ENCODE data around the gene GNG14.

Gene GNG14

DNA sequence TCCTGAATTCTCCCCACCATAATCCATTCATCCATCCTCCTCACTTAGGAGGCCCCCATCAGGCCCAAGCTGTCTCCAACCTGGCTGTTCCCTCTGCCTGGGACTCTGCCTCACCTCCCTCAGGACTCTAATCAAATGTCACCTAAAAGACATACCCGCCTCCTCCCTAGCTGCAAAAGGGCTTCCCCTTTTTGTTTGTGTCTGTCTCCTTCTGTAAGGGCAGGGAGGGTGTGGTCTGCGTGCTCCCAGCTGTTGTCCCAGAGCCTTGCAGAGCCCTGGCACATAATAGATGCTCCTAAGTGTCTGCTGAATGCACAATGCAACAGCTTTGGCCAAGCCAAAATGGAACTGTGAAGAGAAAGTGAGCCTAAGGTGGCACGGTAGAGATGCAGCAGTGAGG is 42.3 kb downstream of the GNG14 start:
- peaks cover 36% of the 10 kb centered on the region for H3K36me3 ChIP-seq (ENCODE audit: control insufficient read depth, insufficient read depth, low read length, severe bottlenecking)
- no peak for DNase-seq (ENCODE audit: low read depth)
- H3K4me1 ChIP-seq (ENCODE audit: control insufficient read depth, insufficient read depth, low read length), result peaks cover 15% of the 10 kb centered on the region
- H3K4me3 ChIP-seq (ENCODE audit: low read length), result no peak overlapping the region
- no peaks in the 10 kb centered on the region for H3K27me3 ChIP-seq (replicated peaks; ENCODE audit: control insufficient read depth, insufficient read depth, low read length)
- no peaks in the 10 kb centered on the region for H3K9me3 ChIP-seq (ENCODE audit: control insufficient read depth, low read length)
- no peak overlapping the region for H3K9ac ChIP-seq (ENCODE audit: low read length)

- H3K27me3 ChIP-seq (replicated peaks; ENCODE audit: control insufficient read depth, insufficient read depth, low read length), result no peaks in the 10 kb centered on the region
- peaks cover 36% of the 10 kb centered on the region for H3K36me3 ChIP-seq (ENCODE audit: control insufficient read depth, insufficient read depth, low read length, severe bottlenecking)
- H3K4me1 ChIP-seq (ENCODE audit: control insufficient read depth, insufficient read depth, low read length), result peaks cover 15% of the 10 kb centered on the region
- no peak overlapping the region for H3K4me3 ChIP-seq (ENCODE audit: low read length)
- DNase-seq (ENCODE audit: low read depth), result no peak
- H3K9me3 ChIP-seq (ENCODE audit: control insufficient read depth, low read length), result no peaks in the 10 kb centered on the region
- no peak overlapping the region for H3K9ac ChIP-seq (ENCODE audit: low read length)
Observed at GRCh38 chr19:12731337-12731736, 43.5 kb downstream of the GNG14 start.

DNA sequence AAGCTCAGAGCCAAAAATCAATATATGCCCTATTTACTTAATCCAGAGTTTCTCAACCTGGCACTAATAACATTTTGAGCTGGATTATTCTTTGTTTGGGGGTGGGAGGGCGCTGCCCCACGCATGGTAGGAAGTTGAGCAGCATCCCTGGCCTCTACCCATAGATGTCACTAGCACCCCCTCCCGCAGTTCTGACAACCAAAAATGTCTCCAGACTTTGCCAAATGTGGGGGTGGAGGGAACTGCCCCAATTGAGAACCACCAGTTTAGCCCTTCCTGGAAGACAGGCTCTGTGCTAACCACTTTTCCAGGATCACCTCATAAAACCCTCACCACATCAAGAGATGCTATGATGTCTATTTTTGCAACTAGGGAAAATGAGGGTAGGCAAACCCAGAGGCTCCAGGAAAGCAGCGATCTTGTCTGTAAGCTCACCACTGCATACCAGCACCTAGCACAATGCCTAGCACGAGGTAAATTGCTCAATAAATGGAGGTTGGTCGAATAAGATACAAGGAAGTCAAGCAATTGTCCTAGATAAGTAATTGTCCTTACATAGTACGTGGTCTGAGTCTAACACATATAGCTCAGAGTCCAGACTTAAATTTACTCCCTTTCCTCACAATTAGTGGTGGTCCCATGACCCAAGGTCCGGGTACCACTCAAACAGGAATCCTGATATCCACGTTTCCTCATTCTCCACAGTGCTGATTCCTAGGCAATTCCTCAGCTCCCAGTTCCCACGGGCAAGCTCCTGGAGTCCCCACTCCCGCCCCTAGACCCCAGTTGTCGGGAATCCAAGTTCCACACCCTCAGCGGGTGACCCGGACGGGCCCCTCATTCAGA is 45.8 kb downstream of the GNG14 start:
- H3K27me3 ChIP-seq (replicated peaks; ENCODE audit: control insufficient read depth, insufficient read depth, low read length), result no peaks in the 10 kb centered on the region
- H3K36me3 ChIP-seq (ENCODE audit: control insufficient read depth, insufficient read depth, low read length, severe bottlenecking), result peaks cover 31% of the 10 kb centered on the region
- peak overlapping the region; percentile 92 for H3K4me3 ChIP-seq (ENCODE audit: low read length)
- H3K9ac ChIP-seq (ENCODE audit: low read length), result peak overlapping the region; percentile 96
- H3K4me1 ChIP-seq (ENCODE audit: control insufficient read depth, insufficient read depth, low read length), result peaks cover 25% of the 10 kb centered on the region
- no peaks in the 10 kb centered on the region for H3K9me3 ChIP-seq (ENCODE audit: control insufficient read depth, low read length)
- DNase-seq (ENCODE audit: low read depth), result peak; percentile 65

DNA sequence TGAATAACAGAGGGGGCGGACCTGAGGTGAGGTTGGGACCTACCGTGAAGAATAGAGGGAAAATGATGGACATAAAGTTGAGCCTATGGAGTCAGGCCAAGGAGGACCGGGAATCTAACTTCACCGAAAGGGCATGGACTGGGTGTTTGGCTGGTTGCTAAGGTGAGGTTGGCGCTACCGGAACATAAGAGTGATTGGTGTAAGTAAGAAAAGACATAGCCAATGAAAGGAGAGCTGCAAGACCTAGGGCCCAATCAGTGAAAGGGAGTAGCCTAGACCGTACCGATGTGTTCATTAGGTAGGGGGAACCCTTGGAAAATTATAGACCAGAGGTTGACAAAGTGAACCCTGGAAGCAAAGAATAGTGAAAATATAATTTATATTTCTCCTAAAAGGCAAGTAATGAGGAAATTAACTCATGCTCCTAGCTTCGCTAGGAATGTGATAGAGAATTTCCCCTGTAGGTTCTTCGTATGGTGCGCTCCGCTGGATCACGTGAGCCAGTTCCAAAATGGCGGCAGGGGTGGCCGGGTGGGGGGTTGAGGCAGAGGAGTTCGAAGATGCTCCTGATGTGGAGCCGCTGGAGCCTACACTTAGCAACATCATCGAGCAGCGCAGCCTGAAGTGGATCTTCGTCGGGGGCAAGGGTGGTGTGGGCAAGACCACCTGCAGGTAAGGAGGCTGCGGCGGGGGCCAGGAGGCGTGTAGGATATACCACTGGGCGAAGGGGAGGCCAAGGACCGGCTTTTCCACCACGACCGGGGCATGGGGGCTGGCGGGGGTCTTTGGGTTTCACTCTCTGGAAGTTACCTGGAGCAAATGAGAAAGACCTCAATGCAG is 49.4 kb downstream of the GNG14 start, which contains the start of gene GET3:
TSS of gene GET3 (plus strand) at position 503 of the 840 bp plus-strand sequence. CDS start at position 512, 9 bp downstream.
- Histone ChIP-seq H3K9ac (ENCODE audit: low read length) (peak within 1 kb of the TSS; percentile 93), H3K4me1 (ENCODE audit: control insufficient read depth, insufficient read depth, low read length) (peaks cover 22% of the 10 kb centered on the region), H3K36me3 (ENCODE audit: control insufficient read depth, insufficient read depth, low read length, severe bottlenecking) (peaks cover 11% of the 10 kb centered on the region), H3K9me3 (ENCODE audit: control insufficient read depth, low read length) (no peaks in the 10 kb centered on the region), H3K27me3 (replicated peaks; ENCODE audit: control insufficient read depth, insufficient read depth, low read length) (no peaks in the 10 kb centered on the region), H3K4me3 (ENCODE audit: low read length) (peak within 1 kb of the TSS; percentile 96)
- peak; percentile 99 for DNase-seq (ENCODE audit: low read depth)

DNA sequence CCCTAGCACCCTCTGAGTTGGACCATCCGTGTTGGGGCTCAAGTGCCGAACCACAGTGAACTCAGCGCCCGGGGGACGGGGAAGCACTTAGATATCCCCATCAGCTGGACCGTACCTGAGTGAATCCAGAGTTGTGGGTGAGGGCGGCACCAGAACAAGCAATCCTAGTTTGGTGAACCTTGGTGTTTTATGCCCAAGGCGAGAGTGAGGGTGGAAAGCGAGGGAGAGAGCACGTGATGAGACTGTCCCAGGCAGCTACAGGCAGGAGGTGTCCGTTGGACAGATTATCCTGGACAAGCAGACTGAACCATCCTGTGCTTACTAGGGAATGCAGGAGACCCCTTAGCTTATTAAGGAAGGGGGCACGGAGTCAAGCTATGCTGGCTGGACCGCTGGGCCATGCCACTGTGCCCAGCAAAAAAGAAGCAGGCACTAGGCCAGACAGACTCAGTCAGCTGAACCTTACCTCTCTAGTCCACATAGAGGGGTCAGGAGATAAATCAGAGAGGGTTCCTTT is 50.1 kb downstream of the GNG14 start:
- Histone ChIP-seq H3K4me3 (ENCODE audit: low read length) (peak overlapping the region; percentile 96), H3K9me3 (ENCODE audit: control insufficient read depth, low read length) (no peaks in the 10 kb centered on the region), H3K27me3 (replicated peaks; ENCODE audit: control insufficient read depth, insufficient read depth, low read length) (no peaks in the 10 kb centered on the region), H3K36me3 (ENCODE audit: control insufficient read depth, insufficient read depth, low read length, severe bottlenecking) (peaks cover 11% of the 10 kb centered on the region), H3K4me1 (ENCODE audit: control insufficient read depth, insufficient read depth, low read length) (peaks cover 17% of the 10 kb centered on the region), H3K9ac (ENCODE audit: low read length) (peak overlapping the region; percentile 93)
- no peak for DNase-seq (ENCODE audit: low read depth)

All from adipocyte (in vitro differentiated cells).